HL-60 (cell line): ENCODE data around the gene MAN2A1.

Experiments used
- DNase-seq, 2 experiments: peaks; one replicate each; pipeline ENCODE4 v3.0.0-alpha.2; 2010 to 2020; ENCODE audit warnings: low read depth in 1 of 2, low spot score in 1 of 2
- H3K27ac ChIP-seq: fragments of 250-450 bp; sonication (Bioruptor Pico); replicated peaks from 2 replicates; pipeline ENCODE4 v1.5.1; 2020; ENCODE audit warnings: mild to moderate bottlenecking, moderate library complexity
- H3K27me3 ChIP-seq: fragments of 250-450 bp; sonication (Bioruptor Pico); 2 replicates; pipeline ENCODE4 v1.5.1; 2021; ENCODE audit warnings: mild to moderate bottlenecking, moderate library complexity; ENCODE audit not compliant: insufficient read depth, poor library complexity, severe bottlenecking
- H3K4me3 ChIP-seq: replicated peaks from 2 replicates; pipeline ENCODE4 v1.5.1; 2011; ENCODE audit warnings: mild to moderate bottlenecking, control low read depth, low read length; ENCODE audit not compliant: insufficient read depth
- GABPA ChIP-seq: IDR thresholded peaks from 2 replicates; pipeline ENCODE4 v1.6.1; 2012; ENCODE audit warnings: low read depth
- POLR2AphosphoS5 ChIP-seq: IDR thresholded peaks from 2 replicates; pipeline ENCODE4 v1.6.1; 2012; ENCODE audit warnings: low read depth
- SPI1 ChIP-seq: IDR thresholded peaks from 2 replicates; pipeline ENCODE4 v1.6.1; 2012; ENCODE audit warnings: low read depth, mild to moderate bottlenecking, borderline replicate concordance
- TF ChIP-seq, protein P1 (sequence below): IDR thresholded peaks from one replicate; pipeline ENCODE4 v1.5.1; 2011; ENCODE audit warnings: low read length, control low read depth, inconsistent platforms; ENCODE audit not compliant: insufficient read depth
- TF ChIP-seq, protein P2 (sequence below): IDR thresholded peaks from 2 replicates; pipeline ENCODE4 v1.6.1; 2012; ENCODE audit warnings: low read depth; ENCODE audit not compliant: insufficient replicate concordance

MAN2A1 gene

DNA sequence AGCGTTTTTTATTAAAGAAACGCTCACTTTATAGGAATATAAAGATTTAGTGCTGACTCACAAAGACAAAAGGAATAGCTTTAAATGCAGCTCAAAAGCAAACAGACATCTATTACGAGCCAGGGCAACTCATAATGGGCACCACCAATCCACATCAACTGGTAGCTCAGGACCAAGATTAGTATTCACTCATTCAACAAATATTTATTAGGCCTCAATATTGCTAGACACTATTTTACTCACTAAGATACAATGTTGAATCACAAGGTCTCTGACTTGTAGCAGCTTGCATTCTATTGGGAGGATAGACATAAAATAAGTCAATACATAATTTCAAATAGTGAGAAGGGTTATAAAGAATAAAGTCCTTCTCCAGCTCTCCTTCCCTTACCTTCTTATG is 8.0 kb upstream of the MAN2A1 start:
- H3K27ac ChIP-seq, result no peak overlapping the region
- no peaks in the 10 kb centered on the region for H3K27me3 ChIP-seq
- TF ChIP-seq GABPA (no peak), POLR2AphosphoS5 (no peak), SPI1 (no peak)
- TF ChIP-seq, protein P1, sequence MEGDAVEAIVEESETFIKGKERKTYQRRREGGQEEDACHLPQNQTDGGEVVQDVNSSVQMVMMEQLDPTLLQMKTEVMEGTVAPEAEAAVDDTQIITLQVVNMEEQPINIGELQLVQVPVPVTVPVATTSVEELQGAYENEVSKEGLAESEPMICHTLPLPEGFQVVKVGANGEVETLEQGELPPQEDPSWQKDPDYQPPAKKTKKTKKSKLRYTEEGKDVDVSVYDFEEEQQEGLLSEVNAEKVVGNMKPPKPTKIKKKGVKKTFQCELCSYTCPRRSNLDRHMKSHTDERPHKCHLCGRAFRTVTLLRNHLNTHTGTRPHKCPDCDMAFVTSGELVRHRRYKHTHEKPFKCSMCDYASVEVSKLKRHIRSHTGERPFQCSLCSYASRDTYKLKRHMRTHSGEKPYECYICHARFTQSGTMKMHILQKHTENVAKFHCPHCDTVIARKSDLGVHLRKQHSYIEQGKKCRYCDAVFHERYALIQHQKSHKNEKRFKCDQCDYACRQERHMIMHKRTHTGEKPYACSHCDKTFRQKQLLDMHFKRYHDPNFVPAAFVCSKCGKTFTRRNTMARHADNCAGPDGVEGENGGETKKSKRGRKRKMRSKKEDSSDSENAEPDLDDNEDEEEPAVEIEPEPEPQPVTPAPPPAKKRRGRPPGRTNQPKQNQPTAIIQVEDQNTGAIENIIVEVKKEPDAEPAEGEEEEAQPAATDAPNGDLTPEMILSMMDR, result no peak
- TF ChIP-seq, protein P2, sequence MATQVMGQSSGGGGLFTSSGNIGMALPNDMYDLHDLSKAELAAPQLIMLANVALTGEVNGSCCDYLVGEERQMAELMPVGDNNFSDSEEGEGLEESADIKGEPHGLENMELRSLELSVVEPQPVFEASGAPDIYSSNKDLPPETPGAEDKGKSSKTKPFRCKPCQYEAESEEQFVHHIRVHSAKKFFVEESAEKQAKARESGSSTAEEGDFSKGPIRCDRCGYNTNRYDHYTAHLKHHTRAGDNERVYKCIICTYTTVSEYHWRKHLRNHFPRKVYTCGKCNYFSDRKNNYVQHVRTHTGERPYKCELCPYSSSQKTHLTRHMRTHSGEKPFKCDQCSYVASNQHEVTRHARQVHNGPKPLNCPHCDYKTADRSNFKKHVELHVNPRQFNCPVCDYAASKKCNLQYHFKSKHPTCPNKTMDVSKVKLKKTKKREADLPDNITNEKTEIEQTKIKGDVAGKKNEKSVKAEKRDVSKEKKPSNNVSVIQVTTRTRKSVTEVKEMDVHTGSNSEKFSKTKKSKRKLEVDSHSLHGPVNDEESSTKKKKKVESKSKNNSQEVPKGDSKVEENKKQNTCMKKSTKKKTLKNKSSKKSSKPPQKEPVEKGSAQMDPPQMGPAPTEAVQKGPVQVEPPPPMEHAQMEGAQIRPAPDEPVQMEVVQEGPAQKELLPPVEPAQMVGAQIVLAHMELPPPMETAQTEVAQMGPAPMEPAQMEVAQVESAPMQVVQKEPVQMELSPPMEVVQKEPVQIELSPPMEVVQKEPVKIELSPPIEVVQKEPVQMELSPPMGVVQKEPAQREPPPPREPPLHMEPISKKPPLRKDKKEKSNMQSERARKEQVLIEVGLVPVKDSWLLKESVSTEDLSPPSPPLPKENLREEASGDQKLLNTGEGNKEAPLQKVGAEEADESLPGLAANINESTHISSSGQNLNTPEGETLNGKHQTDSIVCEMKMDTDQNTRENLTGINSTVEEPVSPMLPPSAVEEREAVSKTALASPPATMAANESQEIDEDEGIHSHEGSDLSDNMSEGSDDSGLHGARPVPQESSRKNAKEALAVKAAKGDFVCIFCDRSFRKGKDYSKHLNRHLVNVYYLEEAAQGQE, result no peak
- H3K4me3 ChIP-seq, result no peak overlapping the region
- no peak for DNase-seq

DNA sequence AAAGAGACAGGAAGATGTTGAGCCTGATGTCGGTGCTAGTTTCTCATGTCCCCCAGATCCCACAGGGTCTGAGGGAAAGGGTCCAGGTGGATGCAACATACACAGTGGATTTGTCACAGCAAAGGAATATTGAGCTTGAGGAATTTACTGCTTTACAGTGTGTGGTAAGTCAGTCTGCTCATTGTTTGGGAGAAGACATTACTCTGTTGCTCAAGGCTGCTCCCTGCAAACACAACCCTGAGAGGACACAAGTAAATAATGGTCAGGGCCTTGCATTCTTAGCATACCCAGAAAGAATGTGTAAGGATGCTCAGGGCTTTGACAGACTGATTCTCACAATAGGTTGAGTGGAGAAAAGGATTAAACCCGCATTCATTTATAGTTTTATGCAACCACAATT is 7.3 kb upstream of the MAN2A1 start:
- H3K4me3 ChIP-seq, result no peak overlapping the region
- no peak overlapping the region for H3K27ac ChIP-seq
- TF ChIP-seq SPI1 (no peak), POLR2AphosphoS5 (no peak), GABPA (no peak)
- TF ChIP-seq, protein P1, result no peak
- TF ChIP-seq, protein P2, result no peak
- no peaks in the 10 kb centered on the region for H3K27me3 ChIP-seq
- DNase-seq, result no peak

DNA sequence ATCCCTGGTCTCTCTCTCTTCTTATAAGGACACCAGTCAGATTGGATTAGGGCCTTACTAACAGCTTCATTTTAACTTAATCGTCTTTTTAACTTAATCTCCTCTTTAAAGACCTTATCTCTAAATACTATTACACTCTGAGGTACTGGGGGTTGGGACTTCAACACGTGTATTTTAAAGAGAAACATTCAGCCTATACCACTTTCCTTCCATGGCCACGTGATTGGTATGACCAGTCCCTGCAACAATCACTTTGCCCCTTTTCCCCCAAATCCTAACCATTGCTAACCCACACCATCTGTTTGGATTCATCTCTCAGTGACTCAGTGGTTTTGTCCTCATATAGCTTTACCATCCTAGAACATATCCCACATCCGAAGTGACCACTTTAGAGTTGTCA is 3.8 kb upstream of the MAN2A1 start:
- Histone ChIP-seq H3K27me3 (no peaks in the 10 kb centered on the region), H3K27ac (no peak overlapping the region), H3K4me3 (no peak overlapping the region)
- no peak for DNase-seq
- TF ChIP-seq POLR2AphosphoS5 (no peak), SPI1 (no peak), GABPA (no peak)
- TF ChIP-seq, protein P2, result no peak
- TF ChIP-seq, protein P1, result no peak
